B cell (primary cell): ENCODE results near the gene NOP9. TPM values are rescaled to one million over a fixed set of nuclear protein-coding genes. Genes with fewer than 3 reads are reported as not detected.

ENCODE experiments used
- ATAC-seq: fragments of 200-7000 bp; cut with Tn5 transposase; one replicate; pipeline ENCODE4 v1.10.0; 2021; ENCODE audit warnings: low read depth, mild to moderate bottlenecking, moderate number of reproducible peaks, moderate library complexity
- CTCF ChIA-PET: fragments of 350-600 bp; sonication (Branson Sonifier 250); formaldehyde crosslinking; loops from one replicate; lab custom pipeline; 2021; ENCODE audit warnings: antibody characterized with exemption, inconsistent platforms; lab: Charles Lee
- POLR2A ChIA-PET: fragments of 350-600 bp; sonication (Branson Sonifier 250); formaldehyde crosslinking; loops from one replicate; lab custom pipeline; 2021; ENCODE audit warnings: antibody characterized with exemption; lab: Charles Lee
- DNase-seq: peaks from one replicate; pipeline ENCODE4 v3.0.0; 2013
- H2AFZ ChIP-seq: 2 replicates; pipeline ENCODE4 v1.6.1; 2012; ENCODE audit warnings: mild to moderate bottlenecking, low read depth, low read length; ENCODE audit not compliant: insufficient read depth, poor library complexity, severe bottlenecking
- H3K27ac ChIP-seq, 2 donors: 1 replicate in 1 of 2; 2 replicates in 1 of 2; pipeline ENCODE4 v1.5.1; 2012 to 2013; ENCODE audit warnings: low read length in 2 of 2, mild to moderate bottlenecking in 2 of 2, moderate library complexity in 1 of 2
- H3K27me3 ChIP-seq, 4 experiments: fragments of 200-600 bp in 1 of 4; sonication (generic) in 1 of 4; replicated peaks in 1 of 4; 1 replicate in 2 of 4; 2 replicates in 2 of 4; pipeline versions ENCODE4 v1.6.1 to v1.7.0; 2013 to 2016; ENCODE audit warnings: low read length in 3 of 4, mild to moderate bottlenecking in 2 of 4, mixed read lengths in 1 of 4, moderate library complexity in 1 of 4; ENCODE audit not compliant: insufficient read depth in 4 of 4, control insufficient read depth in 3 of 4; ENCODE audit errors: control extremely low read depth in 1 of 4
- H3K36me3 ChIP-seq, 2 experiments: replicated peaks in 1 of 2; 1 replicate in 1 of 2; 2 replicates in 1 of 2; pipeline versions ENCODE4 v1.6.1 to v1.7.1; 2013; ENCODE audit warnings: low read length in 1 of 2; ENCODE audit not compliant: insufficient read depth in 2 of 2, control insufficient read depth in 1 of 2; ENCODE audit errors: control extremely low read depth in 1 of 2, extremely low read depth in 1 of 2
- H3K4me1 ChIP-seq, 2 donors: fragments of 200-600 bp in 1 of 2; sonication (generic) in 1 of 2; 1 replicate in 1 of 2; 2 replicates in 1 of 2; pipeline versions ENCODE4 v1.5.1 to v1.6.1; 2013 to 2017; ENCODE audit warnings: low read length in 2 of 2; ENCODE audit not compliant: control insufficient read depth in 2 of 2, insufficient read depth in 2 of 2
- H3K4me2 ChIP-seq: replicated peaks from 2 replicates; pipeline ENCODE3; 2012; ENCODE audit warnings: mild to moderate bottlenecking, low read depth, low read length; ENCODE audit not compliant: poor library complexity, severe bottlenecking
- H3K4me3 ChIP-seq, 5 experiments: fragments of 200-600 bp in 1 of 5; sonication (generic) in 1 of 5; 1 replicate in 3 of 5; 2 replicates in 2 of 5; pipeline versions ENCODE4 v1.5.1 to v1.7.0; 2011 to 2016; ENCODE audit warnings: low read length in 4 of 5, mild to moderate bottlenecking in 4 of 5, low read depth in 2 of 5, control low read depth in 1 of 5, moderate library complexity in 1 of 5; ENCODE audit not compliant: insufficient read depth in 1 of 5; ENCODE audit errors: control extremely low read depth in 1 of 5, extremely low read depth in 1 of 5
- H3K79me2 ChIP-seq: fragments of 200-600 bp; sonication (generic); one replicate; pipeline ENCODE4 v1.6.0; 2016; ENCODE audit warnings: low read length; ENCODE audit not compliant: control insufficient read depth, insufficient read depth
- H3K9ac ChIP-seq: fragments of 200-600 bp; sonication (generic); 2 replicates; pipeline ENCODE4 v1.6.1; 2017; ENCODE audit warnings: mild to moderate bottlenecking, low read length, moderate library complexity
- H3K9me3 ChIP-seq, 3 donors: one replicate each; pipeline versions ENCODE4 v1.6.1 to v1.7.1; 2013; ENCODE audit warnings: low read length in 2 of 3; ENCODE audit not compliant: control insufficient read depth in 2 of 3, insufficient read depth in 1 of 3; ENCODE audit errors: control extremely low read depth in 1 of 3
- H4K20me1 ChIP-seq: 2 replicates; pipeline ENCODE4 v1.6.0; 2012; ENCODE audit warnings: mild to moderate bottlenecking, low read length; ENCODE audit not compliant: insufficient read depth, control insufficient read depth, poor library complexity, severe bottlenecking
- H3K27ac Mint-ChIP-seq: one replicate; pipeline ENCODE4 v1.8.0; 2021; ENCODE audit warnings: mixed read lengths
- H3K27me3 Mint-ChIP-seq: one replicate; pipeline ENCODE4 v1.8.0; 2021; ENCODE audit warnings: mixed read lengths
- H3K4me1 Mint-ChIP-seq: one replicate; pipeline ENCODE4 v1.8.0; 2021; ENCODE audit warnings: mixed read lengths
- H3K4me3 Mint-ChIP-seq: one replicate; pipeline ENCODE4 v1.8.0; 2021; ENCODE audit warnings: mixed read lengths
- H3K9me3 Mint-ChIP-seq: one replicate; pipeline ENCODE4 v1.8.0; 2022; ENCODE audit warnings: mixed read lengths; ENCODE audit not compliant: insufficient read depth
- CTCF ChIP-seq: fragments of 200-600 bp; IDR thresholded peaks from one replicate; pipeline ENCODE4 v1.8.0; 2022; ENCODE audit warnings: antibody characterized with exemption, mild to moderate bottlenecking
- EZH2 ChIP-seq: IDR thresholded peaks from 2 replicates; pipeline ENCODE4 v1.6.1; 2012; ENCODE audit warnings: borderline replicate concordance, low read depth, mild to moderate bottlenecking, moderate library complexity, low read length; ENCODE audit not compliant: insufficient read depth, poor library complexity, severe bottlenecking
- WGBS: methylation state at CpG from one replicate; pipeline ENCODE4 v1.1.5; 2013; ENCODE audit warnings: missing lambda C conversion rate; ENCODE audit not compliant: insufficient coverage; 5-methylcytosine and 5-hydroxymethylcytosine counted together
- intact Hi-C: fragments of 100-400 bp; cut with micrococcal nuclease; formaldehyde crosslinking; loops from one replicate; pipeline ENCODE4 v1.10.0; 2022
- polyA plus RNA-seq: library from polyadenylated mRNA; depleted of rRNA; stranded (reverse); fragments of >200 nt; gene quantifications from 2 replicates; pipeline ENCODE4 v1.2.3, GENCODE V29; 2012
- total RNA-seq, 2 donors: library from RNA; stranded (reverse); fragments of 120-200 nt in 1 of 2; gene quantifications; 1 replicate in 1 of 2; 2 replicates in 1 of 2; pipeline versions ENCODE4 v1.2.3 to v1.2.4, GENCODE V29; 2013 to 2022

Gene NOP9
- total and polyA plus RNA-seq, 2 donors (not counting 1 experiment from before 2014, with no cell fraction given) = 9.7 to 22.6 TPM

GRCh38 chr14:24292118-24292807 lies 7.4 kb upstream of the NOP9 start:
- Mint-ChIP-seq H3K4me3 (no peak overlapping the region), H3K27ac (no peak overlapping the region), H3K9me3 (no peaks in the 10 kb centered on the region), H3K4me1 (peaks cover 27% of the 10 kb centered on the region), H3K27me3 (no peaks in the 10 kb centered on the region)
- Histone ChIP-seq H3K36me3 (peaks cover 13 to 58% of the 10 kb centered on the region in 2 experiments), H3K4me1 (peaks cover 18 to 27% of the 10 kb centered on the region in 2 donors), H3K27me3 (no peaks in the 10 kb centered on the region), H3K4me3 (no peak overlapping the region), H3K27ac (no peak overlapping the region), H3K79me2 (peaks cover 15% of the 10 kb centered on the region), H3K9ac (no peak overlapping the region), H3K9me3 (no peaks in the 10 kb centered on the region), H3K4me2 (no peak overlapping the region), H4K20me1 (no peaks in the 10 kb centered on the region), H2AFZ (no peak overlapping the region)
- ChIA-PET CTCF (interaction anchor here (0.9 to 5.1 kb wide), 7 partner anchors 11 to 49 kb away, joined by 3 to 41 read pairs (median 11); partner anchors contain the start of genes CIDEB, LTB4R2, RABGGTA and TINF2), POLR2A (interaction anchor here (0.6 to 1.2 kb wide), 3 partner anchors 19 to 70 kb away, joined by 3 to 6 read pairs (median 3); partner anchors contain the start of gene LTB4R)
- DNase-seq (no peak), ATAC-seq (no peak)
- WGBS = 96% methylated on average over 8 of the region's 11 CpGs
- no peak for TF ChIP-seq CTCF
- no peak for TF ChIP-seq EZH2
- intact Hi-C loops = no loop called here

- peaks cover 24 to 38% of the 10 kb centered on the region in 2 donors for H3K4me1 ChIP-seq
- no peak for TF ChIP-seq CTCF
- TF ChIP-seq EZH2 = no peak
- H3K4me3 ChIP-seq = no peak overlapping the region
- WGBS = no CpG with 5 or more reads among the region's 2 CpGs
- CTCF ChIA-PET = interaction anchor here (1.4 to 5.1 kb wide), 6 partner anchors 12 to 51 kb away, joined by 7 to 41 read pairs (median 12); partner anchors contain the start of genes CIDEB, LTB4R2, RABGGTA and TINF2
- H3K79me2 ChIP-seq = peaks cover 17% of the 10 kb centered on the region
- intact Hi-C loops = no loop called here
- no peak overlapping the region for H3K4me2 ChIP-seq
- POLR2A ChIA-PET = no interaction called here
- Mint-ChIP-seq H3K4me1 (peaks cover 33% of the 10 kb centered on the region), H3K27ac (no peak overlapping the region), H3K4me3 (no peak overlapping the region), H3K9me3 (no peaks in the 10 kb centered on the region), H3K27me3 (no peaks in the 10 kb centered on the region)
- no peak overlapping the region for H3K9ac ChIP-seq
- H3K27me3 ChIP-seq = no peaks in the 10 kb centered on the region
- no peak overlapping the region for H3K27ac ChIP-seq
- H3K9me3 ChIP-seq = no peaks in the 10 kb centered on the region
- peaks cover 13 to 58% of the 10 kb centered on the region in 2 experiments for H3K36me3 ChIP-seq
- DNase-seq = no peak
- H2AFZ ChIP-seq = no peak overlapping the region
- ATAC-seq = no peak
- no peaks in the 10 kb centered on the region for H4K20me1 ChIP-seq
These were observed 6.1 kb upstream of the NOP9 start for GRCh38 chr14:24293525-24293924.
